Measurements from ENCODE around the gene MGAT4B. TPM values are rescaled to one million over a fixed set of nuclear protein-coding genes. Genes with fewer than 3 reads are reported as not detected.

MGAT4B gene
- total and polyA plus RNA-seq, 2 of the 13 experiments (the other 11 are each of a cell fraction or from before 2014, with no cell fraction given) = 93.5 to 130 TPM

DNA sequence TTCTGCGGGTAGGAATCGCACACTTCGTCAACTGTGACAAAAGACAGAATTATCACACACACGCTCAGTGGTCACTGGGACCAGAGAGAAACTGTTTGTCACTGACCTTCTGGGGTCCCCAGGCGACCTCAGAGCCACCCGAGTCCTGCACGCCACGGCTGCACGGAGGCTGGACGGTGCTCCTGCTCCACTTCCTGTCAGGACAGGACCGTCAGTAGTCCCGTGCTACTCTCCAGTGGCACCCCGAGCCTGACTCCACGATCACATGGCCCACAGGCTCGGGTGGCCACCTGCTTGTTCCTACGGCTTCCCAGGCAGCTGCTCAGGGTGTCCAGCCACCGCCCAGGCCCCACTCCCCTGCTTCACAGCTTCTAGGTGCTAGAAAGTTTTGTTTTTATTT lies 34.1 kb upstream of the MGAT4B start (continued):
- TF ChIP-seq, protein P1, sequence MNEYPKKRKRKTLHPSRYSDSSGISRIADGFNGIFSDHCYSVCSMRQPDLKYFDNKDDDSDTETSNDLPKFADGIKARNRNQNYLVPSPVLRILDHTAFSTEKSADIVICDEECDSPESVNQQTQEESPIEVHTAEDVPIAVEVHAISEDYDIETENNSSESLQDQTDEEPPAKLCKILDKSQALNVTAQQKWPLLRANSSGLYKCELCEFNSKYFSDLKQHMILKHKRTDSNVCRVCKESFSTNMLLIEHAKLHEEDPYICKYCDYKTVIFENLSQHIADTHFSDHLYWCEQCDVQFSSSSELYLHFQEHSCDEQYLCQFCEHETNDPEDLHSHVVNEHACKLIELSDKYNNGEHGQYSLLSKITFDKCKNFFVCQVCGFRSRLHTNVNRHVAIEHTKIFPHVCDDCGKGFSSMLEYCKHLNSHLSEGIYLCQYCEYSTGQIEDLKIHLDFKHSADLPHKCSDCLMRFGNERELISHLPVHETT (CRISPR knock-in tag; conservative IDR thresholded peaks at IDR 0.05) = no peak
- TF ChIP-seq POLR2G (IDR thresholded peaks at IDR 0.05; ENCODE audit: low read depth, low read length) = peak; percentile 20; the same call in 1 of the 2 replicates
- no peak for TF ChIP-seq CBX2 (IDR thresholded peaks at IDR 0.05; ENCODE audit: low read depth, low read length)
- TF ChIP-seq CBX2 (CRISPR knock-in tag; IDR thresholded peaks at IDR 0.05; ENCODE audit: low read depth) = no peak
- TF ChIP-seq KLF9 (CRISPR knock-in tag; IDR thresholded peaks at IDR 0.05; ENCODE audit: low read depth) = no peak
- no peak for TF ChIP-seq ZNF660 (CRISPR knock-in tag; IDR thresholded peaks at IDR 0.05; ENCODE audit: borderline replicate concordance, low read depth)
- peak; percentile 55; the same call in 1 of the 2 replicates for TF ChIP-seq RBFOX2 (IDR thresholded peaks at IDR 0.05; ENCODE audit: low read depth, low read length)
- TF ChIP-seq ZNF329 (CRISPR knock-in tag; IDR thresholded peaks at IDR 0.05; ENCODE audit: low read depth) = no peak
- TF ChIP-seq ZKSCAN8 (CRISPR knock-in tag; IDR thresholded peaks at IDR 0.05; ENCODE audit: borderline replicate concordance) = no peak
- TF ChIP-seq SMC3 (IDR thresholded peaks at IDR 0.05; ENCODE audit: low read length) = no peak
- no peak for TF ChIP-seq ZNF775 (CRISPR knock-in tag; IDR thresholded peaks at IDR 0.05; ENCODE audit: borderline replicate concordance)
- no peak for TF ChIP-seq ZNF468 (CRISPR knock-in tag; IDR thresholded peaks at IDR 0.05)
- TF ChIP-seq ZNF30 (CRISPR knock-in tag; IDR thresholded peaks at IDR 0.05) = no peak
- no peak for TF ChIP-seq ZNF768 (CRISPR knock-in tag; IDR thresholded peaks at IDR 0.05)

DNA sequence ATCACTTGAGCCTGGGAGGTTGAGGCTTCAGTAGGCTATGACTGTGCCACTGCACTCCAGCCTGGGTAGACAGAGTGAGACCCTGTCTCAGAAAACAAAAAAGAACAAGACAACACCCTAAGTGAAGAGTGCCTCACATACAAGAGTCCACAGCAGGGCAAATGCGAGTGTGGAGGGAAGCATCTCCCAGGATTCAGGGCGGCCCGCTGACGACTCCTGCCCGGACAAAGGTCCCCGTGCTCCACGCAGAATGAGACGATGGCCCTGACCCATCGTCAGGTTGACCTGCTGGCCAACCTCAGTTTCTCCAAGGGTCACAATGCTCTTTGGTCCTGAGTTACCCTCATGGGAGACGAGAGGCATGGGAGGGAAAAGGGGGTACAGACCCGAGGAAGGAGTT lies 33.7 kb upstream of the MGAT4B start:
- H3K79me2 ChIP-seq (ENCODE audit: insufficient read depth, low read length) = no peaks in the 10 kb centered on the region
- H3K9me3 ChIP-seq (ENCODE audit: low read length) = no peaks in the 10 kb centered on the region; the same call in 1 of the 2 replicates
- H3K36me3 ChIP-seq (replicated peaks in 1 of 2; ENCODE audit: control insufficient read depth in 1 of 2, insufficient read depth in 2 of 2, low read length in 2 of 2) = peaks cover 14 to 35% of the 10 kb centered on the region in 2 experiments; a peak in 3 of 5 replicates
- peak; percentile 24; the same call in 1 of the 2 replicates for TF ChIP-seq POLR2G (IDR thresholded peaks at IDR 0.05; ENCODE audit: low read depth, low read length)
- TF ChIP-seq RXRA (CRISPR knock-in tag; IDR thresholded peaks at IDR 0.05) = no peak
- ATAC-seq (peak; percentile 0; the same call in 2 of the 3 replicates), DNase-seq (ENCODE audit: low spot score) (no peak), FAIRE-seq (no peak)
- no peak overlapping the region for H3K4me3 ChIP-seq (replicated peaks in 1 of 3; ENCODE audit: insufficient read depth in 1 of 3, low read depth in 2 of 3, low read length in 3 of 3)
- BruUV-seq (replicated peaks) = no TSS peak
- H2AFZ ChIP-seq (ENCODE audit: low read length) = no peak overlapping the region
- H3K4me2 ChIP-seq (ENCODE audit: low read depth, low read length) = no peak overlapping the region
- no peak overlapping the region for H3K9ac ChIP-seq (ENCODE audit: insufficient read depth, low read depth, low read length)
- intact Hi-C loops (cut with micrococcal nuclease; ENCODE audit: unreplicated experiment) (no loop called here), in situ Hi-C loops (cut with HindIII; ENCODE audit: extremely low pct_ligation_motif_present, low pct_unique_long_range_greater_than_20kb) (no loop called here)
- ChIA-PET CTCF (ENCODE audit: low intra/inter-chr PET ratio, low total read pairs) (no interaction called here), POLR2A (interaction anchor here (0.7 to 4.3 kb wide), 3 partner anchors 12 to 21 kb away, joined by 3 to 19 read pairs (median 4); partner anchors contain the start of gene SQSTM1)
- 96% methylated on average over 11 of the region's 11 CpGs for WGBS (ENCODE audit: low lambda C conversion rate)
- H3K27ac ChIP-seq (ENCODE audit: extremely low read length, insufficient read depth, low read length) = no peak overlapping the region
- H3K4me1 ChIP-seq (ENCODE audit: insufficient read depth, low read length) = peaks cover 7% of the 10 kb centered on the region; the same call in 1 of the 2 replicates
- no peaks in the 10 kb centered on the region for H3K27me3 ChIP-seq (ENCODE audit: control insufficient read depth in 1 of 2, insufficient read depth in 2 of 2, low read length in 2 of 2)
- peaks cover 9% of the 10 kb centered on the region; the same call in 1 of the 2 replicates for H4K20me1 ChIP-seq (ENCODE audit: insufficient read depth, low read length)

Data from HepG2 (cell line).